Glomerular visceral epithelial cell (primary cell): ENCODE data around the gene MORN1.
"Not testable (repeated sequence)": the region's sequence is repeated elsewhere in the genome, so short reads cannot be mapped to it uniquely, and the experiment has no call there.

Experiments used
- DNase-seq: peaks from one replicate; pipeline ENCODE4 v3.0.0-alpha.2; 2016; ENCODE audit errors: extremely low spot score

The MORN1 gene

DNA sequence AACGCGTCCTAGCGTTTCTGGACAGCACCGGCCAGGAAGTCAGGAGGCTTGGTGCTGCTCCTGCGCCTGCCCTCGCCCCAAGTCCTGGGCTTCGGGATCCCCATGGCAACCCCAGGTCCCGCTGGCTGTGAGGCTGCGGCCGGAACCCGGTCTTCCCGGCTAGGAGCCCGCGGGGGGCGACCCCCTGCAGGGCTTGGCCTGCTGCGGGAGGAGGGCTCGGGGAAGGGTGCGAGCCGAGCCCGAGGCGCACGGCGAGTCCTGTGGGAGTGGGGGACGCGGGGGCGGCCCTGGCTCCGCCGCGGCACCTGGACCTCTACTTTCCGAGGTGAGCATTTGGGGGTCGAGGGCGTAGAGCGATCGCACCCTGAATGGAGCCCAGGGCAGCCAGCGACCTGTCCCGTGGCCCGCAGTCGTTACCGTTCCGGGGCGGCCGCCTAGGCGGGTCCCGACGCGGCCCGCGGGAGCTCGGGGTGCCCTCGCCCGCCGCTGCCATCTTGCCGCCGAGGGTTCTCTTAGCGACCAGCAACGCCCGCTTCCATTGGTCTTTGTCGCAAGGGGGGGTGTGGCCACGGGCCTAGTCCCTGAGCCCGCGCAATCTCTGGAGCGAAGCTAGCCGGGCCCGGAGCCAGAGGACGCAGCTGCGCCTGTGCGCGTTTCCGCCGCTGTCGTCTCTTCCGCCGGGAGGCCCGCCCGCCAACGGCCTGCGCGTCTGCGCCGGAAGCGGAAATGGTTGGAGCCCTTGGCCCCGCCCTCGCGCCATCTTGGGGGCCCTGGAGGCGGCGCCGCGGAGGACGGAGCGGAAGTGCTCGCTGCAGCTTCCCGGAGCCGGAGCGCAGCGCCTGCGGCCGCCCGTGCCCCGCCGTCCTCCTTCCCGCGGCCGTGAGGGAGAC lies at the start of gene MORN1, which contains the start of gene RER1:
MORN1 (minus strand) TSS at position 514 of the 890 bp plus-strand sequence; CDS start at position 493, 21 bp downstream.
RER1 (plus strand) TSS at position 801 of the 890 bp plus-strand sequence. CDS start 3,950 bp downstream, outside the sequence.
- peak; percentile 98 for DNase-seq

DNA sequence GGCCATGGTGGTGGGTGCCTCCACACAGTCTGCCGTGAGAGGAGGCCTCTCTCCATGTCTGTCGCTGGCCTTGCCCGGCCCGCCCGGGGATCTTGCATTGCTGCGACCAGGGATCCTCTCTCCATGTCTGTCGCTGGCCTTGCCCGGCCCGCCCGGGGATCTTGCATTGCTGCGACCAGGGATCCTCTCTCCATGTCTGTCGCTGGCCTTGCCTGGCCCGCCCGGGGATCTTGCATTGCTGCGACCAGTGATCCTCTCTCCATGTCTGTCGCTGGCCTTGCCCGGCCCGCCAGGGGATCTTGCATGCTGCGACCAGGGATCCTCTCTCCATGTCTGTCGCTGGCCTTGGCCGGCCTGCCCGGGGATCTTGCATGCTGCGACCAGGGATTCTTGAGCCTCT lies 49.0 kb upstream of the MORN1 start:
- not testable (repeated sequence) for DNase-seq

DNA sequence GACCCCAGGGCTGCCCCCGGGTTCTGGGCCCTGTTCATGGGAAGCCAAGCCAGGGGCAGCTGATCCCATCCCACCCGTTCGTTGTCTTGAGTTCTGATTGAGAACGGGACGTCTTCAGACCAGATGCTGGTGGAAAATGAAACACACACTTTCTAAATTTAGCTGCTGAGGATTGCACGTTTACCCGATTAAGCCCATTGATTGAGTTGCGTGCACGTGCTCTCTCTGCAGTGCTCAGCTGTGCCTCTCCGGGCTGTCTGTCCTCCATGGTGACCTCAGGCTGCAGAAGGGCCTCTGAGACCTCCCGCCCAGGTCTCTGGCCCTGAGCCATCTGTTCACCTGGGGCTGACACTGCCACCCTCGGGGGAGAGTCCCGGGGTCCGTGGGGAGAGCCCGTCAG lies 48.0 kb upstream of the MORN1 start:
- DNase-seq = no peak

DNA sequence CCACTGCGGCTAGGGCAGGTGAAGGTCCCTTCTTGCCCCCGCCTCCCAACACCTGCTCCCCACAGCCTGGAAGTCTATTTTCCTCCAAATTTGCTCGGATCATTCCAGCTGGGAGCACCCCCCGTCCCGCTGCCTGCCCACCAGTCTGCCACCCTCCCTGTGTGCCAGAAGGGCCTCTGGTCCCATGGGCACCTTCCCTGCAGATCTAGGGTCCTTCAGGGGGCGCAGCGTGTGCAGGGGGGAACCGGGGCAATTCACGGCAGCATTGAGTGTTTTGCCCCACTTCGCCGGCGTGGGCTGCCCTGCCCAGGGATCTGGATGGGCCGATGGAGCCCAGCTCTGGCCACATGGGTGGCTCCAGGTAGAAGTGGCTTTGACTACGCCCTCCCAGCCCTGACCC lies 47.3 kb upstream of the MORN1 start:
- no peak for DNase-seq

DNA sequence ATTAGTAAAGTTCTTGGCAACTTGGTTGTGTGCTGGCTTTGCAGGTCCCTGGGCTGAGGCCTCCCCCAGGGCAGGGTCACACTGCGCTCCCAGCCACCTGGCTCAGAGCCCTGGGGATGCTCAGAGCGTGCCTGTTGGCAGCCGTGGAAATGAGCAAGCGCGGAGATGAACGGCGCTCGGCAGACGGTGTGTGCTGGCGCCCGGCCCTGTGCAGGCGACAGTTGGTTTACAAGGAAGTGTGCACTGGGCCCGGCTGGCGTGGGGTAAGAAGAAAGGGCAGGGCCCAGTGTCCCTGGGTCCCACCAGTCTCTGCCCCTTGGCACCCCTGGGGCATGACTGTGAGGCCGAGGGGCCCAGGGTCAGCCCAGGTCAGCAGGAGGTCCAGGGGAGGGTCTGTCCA lies 46.7 kb upstream of the MORN1 start:
- DNase-seq = no peak

DNA sequence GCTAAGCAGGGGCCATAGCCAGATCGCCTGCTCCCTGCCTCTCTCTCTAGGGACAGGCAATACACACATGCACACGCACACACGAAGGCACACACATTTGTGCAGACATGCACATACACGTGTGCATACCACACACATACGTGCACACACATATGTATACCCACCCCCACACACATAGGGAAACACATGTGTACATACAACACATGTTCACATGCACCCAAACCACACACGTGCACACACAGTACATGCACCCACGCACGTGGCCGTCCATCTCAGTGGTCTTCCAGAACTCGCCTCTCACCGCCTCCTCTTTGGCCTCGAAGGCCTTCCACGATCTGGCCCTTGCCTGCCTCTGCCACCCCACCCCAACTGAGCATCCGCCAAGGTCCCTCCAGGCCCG lies 46.3 kb upstream of the MORN1 start:
- no peak for DNase-seq

DNA sequence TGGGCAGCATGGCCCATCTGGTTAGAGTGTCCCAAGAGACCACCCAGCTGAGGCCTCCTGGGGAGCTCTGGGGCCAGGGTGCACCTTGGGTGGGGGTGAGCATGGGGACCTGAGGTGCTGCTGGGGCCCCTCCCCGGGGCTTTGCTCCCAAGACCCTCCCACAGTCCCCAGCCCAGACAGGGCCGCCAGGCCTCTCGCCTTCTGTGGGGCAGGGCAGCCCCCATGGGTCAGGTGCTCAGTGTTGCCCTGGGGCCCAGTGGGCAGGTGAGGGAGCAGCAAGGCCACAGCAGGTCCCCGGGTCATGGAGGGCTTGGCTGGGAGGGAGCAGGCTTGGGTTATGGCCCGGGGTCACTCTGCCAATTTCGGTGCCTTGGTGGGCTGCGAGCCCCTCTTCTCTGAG lies 45.5 kb upstream of the MORN1 start:
- no peak for DNase-seq

DNA sequence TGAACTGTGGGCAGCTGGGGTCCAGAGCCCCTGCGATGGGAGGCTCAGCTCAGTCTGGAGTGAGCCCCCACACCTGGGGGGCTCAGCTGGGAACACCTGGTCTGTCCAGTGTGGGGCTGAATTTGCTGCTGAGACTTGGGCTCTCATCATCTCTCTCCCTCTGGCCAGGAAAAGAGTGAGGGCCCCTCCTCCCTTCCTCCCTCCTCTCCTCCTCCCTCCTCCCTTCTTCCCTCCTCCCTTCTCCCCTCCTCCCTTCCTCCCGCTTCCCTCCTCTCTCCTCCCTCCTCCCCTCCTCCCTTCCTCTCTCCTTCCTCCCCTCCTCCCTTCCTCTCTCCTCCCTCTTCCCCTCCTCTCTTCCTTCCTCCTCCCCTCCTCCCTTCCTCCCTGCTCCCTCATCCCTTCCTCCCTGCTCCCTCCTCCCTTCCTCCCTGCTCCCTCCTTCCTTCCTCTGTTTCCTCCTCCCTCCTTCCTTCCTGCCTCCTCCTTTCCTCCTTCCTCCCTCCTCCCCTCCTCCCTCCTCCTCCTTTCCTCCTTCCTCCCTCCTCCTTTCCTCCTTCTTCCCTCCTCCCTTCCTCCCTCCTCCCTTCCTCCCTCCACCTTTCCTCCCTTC lies 44.5 kb upstream of the MORN1 start:
- no peak for DNase-seq

DNA sequence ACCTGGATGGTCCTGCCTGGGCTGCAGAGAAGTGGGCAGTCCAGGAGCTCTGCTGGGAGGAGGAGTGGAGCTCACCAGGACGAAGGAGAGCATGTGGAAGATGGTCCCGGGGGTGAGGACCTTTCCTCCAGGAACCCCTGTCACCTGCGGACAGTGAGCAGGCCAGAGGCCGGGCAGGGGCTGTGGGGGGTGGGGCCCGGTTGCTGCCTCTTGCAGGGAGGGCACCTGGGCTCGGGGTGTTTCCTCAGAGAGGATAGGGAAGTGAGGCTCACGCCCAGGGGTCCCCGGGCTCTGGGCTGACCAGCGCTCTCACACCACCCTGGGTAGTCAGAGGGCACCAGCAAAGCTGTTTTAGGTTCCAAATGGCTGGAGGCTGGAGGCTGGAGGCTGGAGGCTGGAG lies 43.7 kb upstream of the MORN1 start:
- no peak for DNase-seq

DNA sequence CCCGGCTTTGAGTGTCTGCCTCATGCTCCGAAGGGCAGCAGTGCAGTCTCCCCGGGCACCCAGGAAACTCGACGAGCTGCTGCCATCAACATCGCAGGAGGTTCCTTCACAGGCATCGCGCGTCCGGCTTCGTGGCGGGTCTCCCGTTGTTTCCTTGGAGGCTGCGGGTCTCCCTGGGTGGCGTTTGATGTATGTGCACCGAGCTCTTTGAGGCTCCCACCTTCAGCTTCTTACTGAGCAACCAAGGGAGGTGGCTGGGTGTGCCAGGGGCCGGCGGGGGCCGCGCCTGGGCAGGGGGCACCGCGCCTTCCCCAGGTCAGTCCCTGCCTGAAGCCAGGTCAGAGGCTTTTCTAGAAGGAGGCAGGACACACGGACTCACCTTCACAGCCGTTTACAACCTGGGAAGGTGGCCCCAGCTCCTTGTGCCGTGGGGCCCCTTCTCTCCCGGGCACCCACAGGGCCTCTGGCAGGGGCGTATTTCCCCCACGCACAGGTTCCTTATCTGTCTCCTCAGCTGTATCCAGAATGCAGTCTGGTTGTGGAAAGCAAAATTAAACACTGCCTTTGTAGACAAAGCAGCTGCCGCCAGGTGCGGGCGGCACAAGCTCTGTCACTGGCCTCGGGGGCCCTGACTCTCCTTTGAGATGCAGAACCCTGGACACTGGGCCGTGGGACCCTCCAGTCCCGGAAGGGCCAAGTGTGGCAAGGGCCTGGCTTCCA lies 42.7 kb upstream of the MORN1 start:
- no peak for DNase-seq

DNA sequence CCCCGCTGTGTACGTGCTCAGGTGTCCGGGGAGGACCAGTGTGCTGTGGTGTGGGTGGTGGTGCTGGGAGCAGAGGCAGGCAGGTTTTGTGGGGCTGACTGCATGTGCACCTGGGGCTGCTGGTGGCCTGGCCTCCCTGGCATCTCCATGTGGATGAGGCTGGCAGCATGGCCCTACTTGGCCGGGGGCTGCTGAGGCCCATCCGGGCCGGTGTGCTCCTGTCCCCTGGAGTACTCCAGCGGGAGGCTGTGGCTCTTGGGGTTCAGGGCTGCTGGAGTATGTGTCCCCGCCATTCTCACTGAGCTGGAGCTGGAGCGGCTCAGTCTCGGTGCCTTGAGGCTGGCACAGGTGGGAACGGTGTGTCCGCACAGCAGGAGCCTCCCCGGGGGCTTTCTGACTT lies 41.8 kb upstream of the MORN1 start:
- DNase-seq = no peak

DNA sequence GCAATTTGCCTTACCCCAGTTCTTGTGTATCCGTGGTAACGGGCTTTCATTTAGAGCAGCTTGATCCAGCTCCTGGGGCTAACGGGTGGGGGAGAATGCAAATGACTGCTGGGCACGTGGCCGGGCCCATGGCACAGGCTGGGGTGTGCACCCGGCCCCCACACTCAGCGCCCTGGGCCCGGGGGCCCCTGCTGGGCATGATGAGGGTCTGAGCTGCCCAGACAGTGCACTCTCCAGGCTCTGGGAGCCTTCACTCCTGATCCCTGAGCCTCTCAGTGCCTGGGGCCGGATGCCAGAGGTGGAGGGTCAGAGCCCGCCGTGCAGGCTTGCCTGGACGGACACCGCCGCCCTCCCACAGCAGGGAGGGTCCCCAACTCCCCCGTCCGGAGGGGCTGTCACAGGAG lies 41.1 kb upstream of the MORN1 start:
- no peak for DNase-seq

DNA sequence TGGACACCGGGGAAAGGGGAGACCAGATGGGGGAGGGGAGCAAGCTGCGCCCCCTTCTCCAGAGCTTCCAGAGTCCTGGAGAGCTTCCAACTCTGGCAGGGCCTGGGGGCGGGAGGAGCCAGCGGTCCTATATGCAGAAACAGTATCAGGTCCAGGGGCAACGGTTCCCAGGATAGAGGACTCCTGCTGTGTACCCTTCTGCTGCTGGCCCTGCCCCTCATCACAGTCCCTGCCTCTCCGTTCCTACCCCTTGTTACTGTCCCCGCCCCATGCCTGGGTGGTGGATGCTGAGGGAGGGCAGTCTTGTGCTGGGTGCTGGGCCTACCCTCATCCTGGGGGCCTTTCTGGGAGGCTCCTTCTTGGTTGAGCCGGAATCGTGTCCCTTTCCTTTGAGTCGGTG lies 40.2 kb upstream of the MORN1 start:
- DNase-seq = no peak

DNA sequence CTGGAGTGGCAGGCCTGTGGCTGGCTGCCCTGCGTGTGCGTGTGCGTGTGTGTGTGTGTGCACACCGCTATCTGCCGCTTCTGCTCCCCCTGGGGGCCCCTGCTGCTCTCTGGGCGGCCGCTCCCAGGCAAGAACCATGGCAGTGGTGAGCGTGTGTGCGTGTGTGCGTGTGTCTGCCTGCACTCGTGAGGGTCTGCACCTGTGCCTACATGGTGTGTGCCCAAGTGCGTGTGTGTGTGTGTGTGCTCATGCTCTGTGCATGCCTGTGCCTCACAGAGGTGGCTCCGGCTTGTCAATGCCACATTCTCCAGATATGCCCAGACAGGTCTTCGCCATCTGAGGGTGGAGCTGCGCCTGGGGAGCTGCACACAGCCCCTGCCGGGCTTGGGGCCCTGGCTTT lies 39.7 kb upstream of the MORN1 start:
- no peak for DNase-seq

DNA sequence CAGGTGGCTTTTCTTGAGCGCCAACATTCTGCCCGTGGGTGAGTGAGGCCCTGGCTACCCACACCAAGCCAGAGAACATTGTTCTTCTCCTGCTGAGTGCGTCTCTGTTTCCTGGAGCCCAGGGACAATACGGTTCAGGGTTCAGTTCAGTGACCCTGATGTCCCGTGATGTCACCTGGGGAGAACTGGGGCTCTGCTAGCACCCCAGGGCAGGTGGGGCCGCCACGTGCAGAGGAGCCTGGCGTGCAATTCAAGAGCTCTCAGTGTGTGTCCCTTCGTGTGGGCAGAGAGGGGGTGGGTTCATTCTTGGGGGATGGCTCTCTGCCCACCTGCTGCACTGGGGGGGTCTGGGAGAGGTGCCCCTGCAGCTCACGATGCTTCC lies 39.2 kb upstream of the MORN1 start:
- DNase-seq = no peak

DNA sequence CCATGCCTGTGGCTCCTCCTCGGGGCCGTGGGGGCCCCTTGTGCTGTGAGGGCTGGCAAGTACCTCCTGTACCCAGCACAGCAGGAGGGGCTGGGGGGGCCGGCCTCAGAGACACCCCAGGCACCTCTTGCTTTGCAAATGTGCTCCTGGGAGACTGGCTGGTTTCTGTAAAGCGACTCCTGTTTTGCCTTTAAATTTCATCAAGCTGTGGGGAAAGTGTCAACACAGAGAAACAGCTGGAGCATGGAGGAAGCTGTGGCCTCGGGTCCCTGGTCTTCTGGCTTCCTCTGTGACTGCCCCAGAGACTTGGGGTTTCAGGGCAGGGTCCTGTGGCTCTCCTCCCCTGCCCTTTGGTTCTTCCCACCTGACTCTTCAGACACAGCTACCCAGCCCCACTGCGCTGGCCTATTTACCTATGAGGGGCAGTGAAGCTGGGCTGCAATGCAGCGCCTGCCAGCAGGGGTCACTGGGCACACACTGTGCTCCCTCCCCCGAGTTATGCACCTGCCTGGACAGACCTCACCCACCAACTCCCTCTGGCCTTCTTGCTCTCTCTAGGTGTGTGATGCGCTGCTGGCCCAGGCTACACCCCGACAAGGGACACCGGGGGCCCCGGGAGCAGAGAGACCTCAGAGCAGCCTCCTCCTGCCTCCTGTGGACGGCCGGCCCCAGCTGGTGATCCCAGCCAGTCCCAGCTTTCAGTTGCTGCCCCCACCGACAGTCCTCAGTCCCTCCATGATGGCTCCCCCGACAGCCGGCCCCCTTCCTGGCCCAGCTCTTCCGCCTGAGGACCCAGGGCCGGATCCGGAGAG lies 38.6 kb upstream of the MORN1 start:
- DNase-seq = no peak

DNA sequence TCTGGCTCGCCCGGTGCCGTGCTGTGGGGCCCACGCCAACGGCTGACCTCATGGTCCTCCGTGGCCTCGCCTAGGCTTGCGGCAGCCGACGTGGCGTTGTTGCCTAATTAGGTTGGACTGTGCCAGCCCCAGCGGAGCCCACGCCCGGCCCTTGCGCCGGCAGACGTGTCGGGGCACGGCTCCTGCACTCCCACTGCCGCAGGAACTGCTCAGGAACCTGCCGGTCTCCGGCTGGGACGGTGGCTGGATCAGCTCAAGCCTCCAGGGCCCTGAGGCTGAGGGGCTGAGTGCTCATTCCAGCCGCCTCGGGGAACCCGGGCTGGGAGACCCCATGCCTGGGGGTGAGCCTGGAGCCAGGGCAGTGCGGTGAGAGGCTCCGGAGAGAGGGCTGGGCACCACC lies 37.1 kb upstream of the MORN1 start:
- no peak for DNase-seq

DNA sequence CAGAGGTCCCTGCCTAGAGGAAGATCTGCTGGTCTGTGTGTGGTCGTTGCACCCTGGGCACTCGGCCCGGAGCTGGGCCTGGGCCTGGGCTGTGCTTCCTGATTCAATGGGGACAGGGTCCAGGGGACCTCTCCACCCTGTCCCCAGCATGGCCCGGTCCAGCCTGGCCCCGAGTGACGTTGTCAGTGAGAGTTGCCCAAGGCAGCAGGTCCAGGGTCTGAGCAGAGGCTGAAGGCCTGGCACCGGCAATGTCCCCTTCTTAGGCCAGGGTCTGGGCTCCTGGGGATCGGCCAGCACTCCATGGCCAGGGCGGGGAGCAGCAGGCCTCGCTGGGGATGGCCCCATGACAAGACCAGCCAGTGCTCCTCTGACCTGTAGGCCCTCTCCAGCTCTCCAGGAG lies 36.6 kb upstream of the MORN1 start:
- DNase-seq = no peak

DNA sequence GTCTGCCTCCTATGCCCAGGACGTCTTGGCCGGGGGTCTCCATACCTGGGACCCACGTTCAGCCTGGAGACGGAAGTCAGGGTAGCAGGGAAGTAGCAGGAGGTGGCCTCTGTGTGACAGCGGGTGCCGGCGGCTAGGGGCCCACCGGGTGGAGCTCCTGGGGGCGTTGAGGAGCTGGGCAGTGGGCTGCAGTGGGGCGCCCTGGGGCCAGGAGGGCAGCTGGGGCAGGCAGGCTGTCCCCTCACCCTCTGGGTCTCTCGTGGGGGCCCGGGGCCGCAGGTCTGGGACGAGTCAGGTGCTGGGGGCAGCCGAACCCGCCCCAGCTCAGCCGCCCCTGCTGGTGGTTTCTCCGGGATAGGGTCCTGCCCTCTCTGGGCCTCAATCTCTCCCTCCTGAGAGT lies 35.7 kb upstream of the MORN1 start:
- DNase-seq = no peak

DNA sequence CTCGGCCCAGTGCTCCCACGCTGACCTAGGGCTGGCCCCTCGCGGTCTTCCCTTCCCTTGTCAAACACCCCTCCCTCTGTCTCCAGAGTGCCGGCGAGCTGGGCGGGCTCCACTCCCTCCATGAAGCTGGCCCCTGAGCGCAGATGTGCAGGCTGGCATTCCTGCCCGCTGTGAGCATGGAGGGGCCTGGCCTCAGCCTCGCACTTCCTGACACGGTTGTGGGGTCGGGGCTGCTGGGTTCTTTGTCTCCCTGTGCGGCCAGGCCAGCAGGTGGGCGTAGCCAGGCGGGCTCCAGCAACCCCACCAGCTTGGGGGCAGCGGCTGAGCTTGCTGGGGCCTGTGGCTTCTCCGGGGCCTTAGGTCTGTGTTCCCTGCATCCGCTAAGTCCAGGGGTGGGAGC lies 35.2 kb upstream of the MORN1 start:
- no peak for DNase-seq

DNA sequence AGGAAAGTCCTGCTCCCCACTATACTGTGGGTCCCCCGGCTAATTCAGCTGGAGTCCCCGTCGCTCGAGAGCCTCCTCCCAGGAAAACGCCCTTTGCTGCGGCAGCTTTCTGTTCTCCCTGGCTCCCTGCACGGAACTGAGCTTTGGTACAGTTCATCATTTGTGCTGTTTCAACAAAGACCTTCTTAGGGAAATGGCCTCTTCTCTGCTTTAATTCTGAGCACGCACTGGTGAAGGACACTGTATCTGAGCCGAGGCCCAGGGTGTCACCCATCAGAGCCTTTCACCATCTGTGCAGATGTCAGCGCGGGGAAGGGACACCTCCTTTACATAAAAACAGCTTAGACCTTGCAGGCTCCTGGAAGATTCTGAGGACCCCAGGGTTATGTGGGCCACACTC lies 34.5 kb upstream of the MORN1 start:
- DNase-seq = no peak

DNA sequence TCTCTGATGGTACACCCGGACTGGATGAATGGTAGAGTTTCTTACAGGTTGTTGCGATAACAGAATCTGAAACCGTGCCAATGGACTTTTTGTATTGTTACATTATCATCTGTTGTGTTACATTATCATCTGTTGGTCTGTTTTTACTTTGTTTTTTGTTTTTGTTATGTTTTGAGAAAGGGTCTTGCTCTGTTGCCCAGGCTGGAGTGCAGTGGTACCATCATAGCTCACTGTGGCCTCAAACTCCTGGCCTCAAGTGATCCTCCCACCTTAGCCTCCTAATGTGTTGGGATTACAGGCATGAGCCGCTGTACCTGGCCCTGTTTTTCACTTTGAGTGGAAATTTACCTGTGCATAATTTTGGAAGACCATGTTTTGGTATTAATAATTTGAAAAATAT lies 31.2 kb upstream of the MORN1 start:
- DNase-seq = no peak
